SK-N-SH treated with all-trans-retinoic acid at 6 μM for 48 hours (cell line): ENCODE data around the gene DOHH.

Source experiments
- ATAC-seq: fragments of 200-7000 bp; cut with Tn5 transposase; 3 replicates; pipeline ENCODE4 v1.9.1; 2020; ENCODE audit warnings: mild to moderate bottlenecking, moderate library complexity
- ARNTL ChIP-seq: fragments of 450-650 bp; formaldehyde crosslinking; IDR thresholded peaks from 2 replicates; pipeline ENCODE4 v1.5.0; 2020; ENCODE audit warnings: low read depth, mild to moderate bottlenecking, moderate library complexity, borderline replicate concordance
- BACH2 ChIP-seq: fragments of 250-450 bp; sonication (Bioruptor Pico); IDR thresholded peaks from 2 replicates; pipeline ENCODE4 v1.9.0; 2021; ENCODE audit warnings: mild to moderate bottlenecking, borderline replicate concordance
- CREB5 ChIP-seq: fragments of 250-450 bp; sonication (Bioruptor Pico); IDR thresholded peaks from 2 replicates; pipeline ENCODE4 v1.5.1; 2020; ENCODE audit warnings: low read depth, mild to moderate bottlenecking, moderate library complexity
- CSDC2 ChIP-seq: fragments of 250-450 bp; sonication (Bioruptor Pico); IDR thresholded peaks from 2 replicates; pipeline ENCODE4 v1.5.0; 2020; ENCODE audit warnings: mild to moderate bottlenecking, moderate library complexity
- CSRNP3 ChIP-seq: fragments of 250-450 bp; sonication (Bioruptor Pico); IDR thresholded peaks from 2 replicates; pipeline ENCODE4 v1.5.1; 2021; ENCODE audit warnings: mild to moderate bottlenecking, moderate library complexity
- ESRRG ChIP-seq: fragments of 250-450 bp; sonication (Bioruptor Pico); IDR thresholded peaks from 2 replicates; pipeline ENCODE4 v1.6.1; 2021; ENCODE audit warnings: mild to moderate bottlenecking
- GLIS3 ChIP-seq: fragments of 250-450 bp; sonication (Bioruptor Pico); IDR thresholded peaks from 2 replicates; pipeline ENCODE4 v1.5.0; 2020; ENCODE audit warnings: mild to moderate bottlenecking, moderate library complexity
- ISL1 ChIP-seq: fragments of 250-450 bp; sonication (Bioruptor Pico); IDR thresholded peaks from 2 replicates; pipeline ENCODE4 v2.1.2; 2022; ENCODE audit warnings: mild to moderate bottlenecking, moderate library complexity
- OSR1 ChIP-seq: fragments of 250-450 bp; sonication (Bioruptor Pico); IDR thresholded peaks from 2 replicates; pipeline ENCODE4 v1.8.0; 2022; ENCODE audit warnings: moderate library complexity, mild to moderate bottlenecking, inconsistent platforms
- POU6F1 ChIP-seq: fragments of 250-450 bp; sonication (Bioruptor Pico); IDR thresholded peaks from 2 replicates; pipeline ENCODE4 v1.8.0; 2021; ENCODE audit warnings: low read depth, mild to moderate bottlenecking, moderate library complexity, borderline replicate concordance
- PPARA ChIP-seq: fragments of 250-450 bp; sonication (Bioruptor Pico); IDR thresholded peaks from 2 replicates; pipeline ENCODE4 v1.5.0; 2020; ENCODE audit warnings: mild to moderate bottlenecking, borderline replicate concordance
- RARB ChIP-seq: fragments of 250-450 bp; sonication (Bioruptor Pico); IDR thresholded peaks from 2 replicates; pipeline ENCODE4 v1.8.0; 2021; ENCODE audit warnings: mild to moderate bottlenecking, moderate library complexity
- SNAI2 ChIP-seq: fragments of 250-450 bp; sonication (Bioruptor Pico); IDR thresholded peaks from 2 replicates; pipeline ENCODE4 v1.5.0; 2020; ENCODE audit warnings: mild to moderate bottlenecking, moderate library complexity
- TCF4 ChIP-seq: fragments of 250-450 bp; sonication (Bioruptor Pico); IDR thresholded peaks from 2 replicates; pipeline ENCODE4 v1.8.0; 2021; ENCODE audit warnings: mild to moderate bottlenecking, moderate library complexity, borderline replicate concordance
- TOX ChIP-seq: fragments of 250-450 bp; sonication (Bioruptor Pico); IDR thresholded peaks from 2 replicates; pipeline ENCODE4 v1.8.0; 2021; ENCODE audit warnings: mild to moderate bottlenecking, moderate library complexity, borderline replicate concordance
- ZC3H10 ChIP-seq: fragments of 250-450 bp; sonication (Bioruptor Pico); IDR thresholded peaks from 2 replicates; pipeline ENCODE4 v1.5.1; 2021; ENCODE audit warnings: mild to moderate bottlenecking, moderate library complexity
- ZFP3 ChIP-seq: fragments of 250-450 bp; sonication (Bioruptor Pico); IDR thresholded peaks from 2 replicates; pipeline ENCODE4 v1.5.0; 2020; ENCODE audit warnings: mild to moderate bottlenecking, moderate library complexity
- ZFP30 ChIP-seq: fragments of 450-650 bp; formaldehyde crosslinking; IDR thresholded peaks from 2 replicates; pipeline ENCODE4 v1.5.0; 2022; ENCODE audit warnings: mild to moderate bottlenecking, moderate library complexity
- ZNF565 ChIP-seq: fragments of 450-650 bp; formaldehyde crosslinking; conservative IDR thresholded peaks from 2 replicates; pipeline ENCODE4 v1.5.0; 2020; ENCODE audit warnings: low read depth, mild to moderate bottlenecking, moderate library complexity
- ZNF8 ChIP-seq: fragments of 450-650 bp; formaldehyde crosslinking; IDR thresholded peaks from 2 replicates; pipeline ENCODE4 v1.5.0; 2020; ENCODE audit warnings: mild to moderate bottlenecking, moderate library complexity
- TF ChIP-seq, protein P1 (sequence below): fragments of 250-450 bp; sonication (Bioruptor Pico); IDR thresholded peaks from 2 replicates; pipeline ENCODE4 v1.5.0; 2020; ENCODE audit warnings: mild to moderate bottlenecking, moderate library complexity
- TF ChIP-seq, protein P2 (sequence below): fragments of 250-450 bp; sonication (Bioruptor Pico); IDR thresholded peaks from 2 replicates; pipeline ENCODE4 v1.8.0; 2020; ENCODE audit warnings: mild to moderate bottlenecking, moderate library complexity, borderline replicate concordance

DOHH gene

GRCh38 chr19:3464587-3465235, 35.8 kb downstream of the DOHH start:
- TF ChIP-seq ISL1 (CRISPR knock-in tag) (no peak), ESRRG (CRISPR knock-in tag) (no peak), PPARA (no peak), ZNF8 (CRISPR knock-in tag) (no peak), CSRNP3 (CRISPR knock-in tag) (no peak), ZNF565 (CRISPR knock-in tag) (no peak), SNAI2 (no peak)
- TF ChIP-seq, protein P1, sequence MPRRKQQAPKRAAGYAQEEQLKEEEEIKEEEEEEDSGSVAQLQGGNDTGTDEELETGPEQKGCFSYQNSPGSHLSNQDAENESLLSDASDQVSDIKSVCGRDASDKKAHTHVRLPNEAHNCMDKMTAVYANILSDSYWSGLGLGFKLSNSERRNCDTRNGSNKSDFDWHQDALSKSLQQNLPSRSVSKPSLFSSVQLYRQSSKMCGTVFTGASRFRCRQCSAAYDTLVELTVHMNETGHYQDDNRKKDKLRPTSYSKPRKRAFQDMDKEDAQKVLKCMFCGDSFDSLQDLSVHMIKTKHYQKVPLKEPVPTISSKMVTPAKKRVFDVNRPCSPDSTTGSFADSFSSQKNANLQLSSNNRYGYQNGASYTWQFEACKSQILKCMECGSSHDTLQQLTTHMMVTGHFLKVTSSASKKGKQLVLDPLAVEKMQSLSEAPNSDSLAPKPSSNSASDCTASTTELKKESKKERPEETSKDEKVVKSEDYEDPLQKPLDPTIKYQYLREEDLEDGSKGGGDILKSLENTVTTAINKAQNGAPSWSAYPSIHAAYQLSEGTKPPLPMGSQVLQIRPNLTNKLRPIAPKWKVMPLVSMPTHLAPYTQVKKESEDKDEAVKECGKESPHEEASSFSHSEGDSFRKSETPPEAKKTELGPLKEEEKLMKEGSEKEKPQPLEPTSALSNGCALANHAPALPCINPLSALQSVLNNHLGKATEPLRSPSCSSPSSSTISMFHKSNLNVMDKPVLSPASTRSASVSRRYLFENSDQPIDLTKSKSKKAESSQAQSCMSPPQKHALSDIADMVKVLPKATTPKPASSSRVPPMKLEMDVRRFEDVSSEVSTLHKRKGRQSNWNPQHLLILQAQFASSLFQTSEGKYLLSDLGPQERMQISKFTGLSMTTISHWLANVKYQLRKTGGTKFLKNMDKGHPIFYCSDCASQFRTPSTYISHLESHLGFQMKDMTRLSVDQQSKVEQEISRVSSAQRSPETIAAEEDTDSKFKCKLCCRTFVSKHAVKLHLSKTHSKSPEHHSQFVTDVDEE (CRISPR knock-in tag), result no peak
- TF ChIP-seq, all 23 proteins: peak for 0
- ATAC-seq, result no peak

GRCh38 chr19:3463714-3464586, 36.5 kb downstream of the DOHH start:
- TF ChIP-seq ZC3H10 (CRISPR knock-in tag) (no peak), PPARA (no peak), ESRRG (CRISPR knock-in tag) (no peak), TOX (CRISPR knock-in tag) (no peak), SNAI2 (no peak), GLIS3 (CRISPR knock-in tag) (no peak), TCF4 (CRISPR knock-in tag) (no peak), OSR1 (no peak), ARNTL (no peak), RARB (CRISPR knock-in tag) (no peak), POU6F1 (CRISPR knock-in tag) (no peak), CSDC2 (CRISPR knock-in tag) (no peak), BACH2 (CRISPR knock-in tag) (no peak), CREB5 (CRISPR knock-in tag) (no peak), ZNF565 (CRISPR knock-in tag) (no peak), CSRNP3 (CRISPR knock-in tag) (no peak), ZFP3 (no peak), ZFP30 (no peak)
- TF ChIP-seq, protein P2, sequence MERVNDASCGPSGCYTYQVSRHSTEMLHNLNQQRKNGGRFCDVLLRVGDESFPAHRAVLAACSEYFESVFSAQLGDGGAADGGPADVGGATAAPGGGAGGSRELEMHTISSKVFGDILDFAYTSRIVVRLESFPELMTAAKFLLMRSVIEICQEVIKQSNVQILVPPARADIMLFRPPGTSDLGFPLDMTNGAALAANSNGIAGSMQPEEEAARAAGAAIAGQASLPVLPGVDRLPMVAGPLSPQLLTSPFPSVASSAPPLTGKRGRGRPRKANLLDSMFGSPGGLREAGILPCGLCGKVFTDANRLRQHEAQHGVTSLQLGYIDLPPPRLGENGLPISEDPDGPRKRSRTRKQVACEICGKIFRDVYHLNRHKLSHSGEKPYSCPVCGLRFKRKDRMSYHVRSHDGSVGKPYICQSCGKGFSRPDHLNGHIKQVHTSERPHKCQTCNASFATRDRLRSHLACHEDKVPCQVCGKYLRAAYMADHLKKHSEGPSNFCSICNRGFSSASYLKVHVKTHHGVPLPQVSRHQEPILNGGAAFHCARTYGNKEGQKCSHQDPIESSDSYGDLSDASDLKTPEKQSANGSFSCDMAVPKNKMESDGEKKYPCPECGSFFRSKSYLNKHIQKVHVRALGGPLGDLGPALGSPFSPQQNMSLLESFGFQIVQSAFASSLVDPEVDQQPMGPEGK, result no peak
- TF ChIP-seq, protein P1 (CRISPR knock-in tag), result no peak
- TF ChIP-seq, all 23 proteins: peak for 0

More at GRCh38 chr19:3463714-3464586, 36.5 kb downstream of the DOHH start:
- no peak for ATAC-seq
